Small intestine (tissue), 7 donors: ENCODE data around the gene CAMK2A. TPM values are rescaled to one million over a fixed set of nuclear protein-coding genes. Genes with fewer than 3 reads are reported as not detected.

Experiments used
- DNase-seq, 2 donors: peaks; one replicate each; pipeline versions ENCODE4 v3.0.0 to v3.0.0-alpha.2; 2013
- FAIRE-seq: peaks from 2 replicates; lab custom pipeline; 2012; peaks lifted over from hg19 to GRCh38; lab: Jason Lieb, UNC
- H3K27ac ChIP-seq, 3 donors: one replicate each; pipeline ENCODE4 v1.5.1; 2013; ENCODE audit warnings: low read length in 2 of 3, mild to moderate bottlenecking in 2 of 3, control low read depth in 1 of 3, inconsistent platforms in 1 of 3, low read depth in 1 of 3, moderate library complexity in 1 of 3
- H3K27me3 ChIP-seq, 3 donors: one replicate each; pipeline ENCODE4 v1.6.1; 2013; ENCODE audit warnings: low read length in 3 of 3, inconsistent platforms in 1 of 3; ENCODE audit not compliant: control insufficient read depth in 3 of 3, insufficient read depth in 3 of 3
- H3K36me3 ChIP-seq, 3 donors: one replicate each; pipeline ENCODE4 v1.6.1; 2013; ENCODE audit warnings: low read length in 3 of 3, inconsistent platforms in 1 of 3, low read depth in 1 of 3, mild to moderate bottlenecking in 1 of 3, moderate library complexity in 1 of 3; ENCODE audit not compliant: control insufficient read depth in 3 of 3, insufficient read depth in 2 of 3
- H3K4me1 ChIP-seq, 3 donors: one replicate each; pipeline ENCODE4 v1.6.1; 2013; ENCODE audit warnings: low read length in 2 of 3, inconsistent platforms in 1 of 3, low read depth in 1 of 3, mild to moderate bottlenecking in 1 of 3, moderate library complexity in 1 of 3; ENCODE audit not compliant: control insufficient read depth in 3 of 3, insufficient read depth in 2 of 3
- H3K4me3 ChIP-seq, 3 donors: one replicate each; pipeline ENCODE4 v1.5.1; 2013; ENCODE audit warnings: low read length in 3 of 3, control low read depth in 1 of 3, inconsistent platforms in 1 of 3, low read depth in 1 of 3, mild to moderate bottlenecking in 1 of 3, moderate library complexity in 1 of 3
- H3K9me3 ChIP-seq, 2 donors: one replicate each; pipeline ENCODE4 v1.6.1; 2013; ENCODE audit warnings: low read depth in 1 of 2, low read length in 1 of 2; ENCODE audit not compliant: control insufficient read depth in 2 of 2, insufficient read depth in 1 of 2
- WGBS, 3 donors: extraction: QIAGEN DNeasy Blood & Tissue Kit; methylation state at CpG; one replicate each; pipeline ENCODE4 v1.1.7; 2013; 5-methylcytosine and 5-hydroxymethylcytosine counted together
- polyA plus RNA-seq, 4 donors: library from polyadenylated mRNA; stranded (reverse) in 3 of 4; unstranded in 1 of 4; fragments of 200-250 nt in 3 of 4; fragments of 120-200 nt in 1 of 4; gene quantifications; one replicate each; pipeline versions ENCODE4 v1.2.1 to v1.2.3, GENCODE V29; 2013
- donor health status: healthy with polysubstance abuse.
- donor health status: control.
- donor health status: control.
- donor health status: Bipolar disorder and iron deficiency.
- donor health status: healthy.

The CAMK2A gene
- polyA plus RNA-seq, 4 donors: 0.46 to 0.52 TPM; not detected in 2

DNA sequence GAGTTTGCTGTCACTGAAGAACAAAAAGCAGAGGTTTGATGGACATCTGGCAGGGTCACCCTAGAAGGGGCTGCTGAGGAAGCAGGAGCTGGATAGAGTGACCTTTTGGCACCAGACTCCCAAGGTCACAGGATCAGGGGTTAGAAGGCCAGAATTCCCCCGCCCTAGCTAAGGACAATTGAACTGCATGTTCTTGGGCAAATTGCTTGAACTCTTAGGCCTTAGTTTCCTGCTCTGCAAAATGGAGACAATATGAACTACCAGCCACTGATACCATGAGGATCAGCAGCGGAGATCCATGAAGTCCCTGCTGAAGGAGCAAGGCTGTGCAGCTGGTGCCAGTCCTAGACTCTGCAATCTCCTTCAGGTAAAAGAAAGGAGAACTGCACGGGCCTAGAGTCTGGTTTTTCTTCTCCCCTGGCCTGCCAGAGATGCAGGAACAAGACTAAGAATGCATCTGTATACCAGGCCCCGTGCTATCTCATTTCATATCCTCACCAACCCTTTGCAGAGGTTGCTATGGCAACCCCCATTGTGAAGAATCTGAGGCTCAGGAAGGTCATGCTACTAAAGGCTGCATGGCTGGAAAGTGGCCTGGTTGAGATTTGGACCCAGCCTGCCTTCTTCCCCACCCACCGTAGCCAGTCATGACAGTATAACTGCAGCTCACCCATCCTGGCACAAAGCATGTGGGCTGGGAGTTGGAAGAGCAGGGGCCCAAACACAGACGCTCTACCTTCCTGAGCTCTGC is 33.7 kb downstream of the CAMK2A start:
- Histone ChIP-seq H3K36me3 (no peaks in the 10 kb centered on the region), H3K9me3 (no peaks in the 10 kb centered on the region), H3K4me1 (no peaks in the 10 kb centered on the region), H3K27me3 (no peaks in the 10 kb centered on the region), H3K27ac (no peak overlapping the region), H3K4me3 (no peak overlapping the region)
- DNase-seq (no peak), FAIRE-seq (no peak)
- WGBS, 3 donors: 76 to 79% (median 77%) methylated on average over 6 of the region's 6 CpGs

DNA sequence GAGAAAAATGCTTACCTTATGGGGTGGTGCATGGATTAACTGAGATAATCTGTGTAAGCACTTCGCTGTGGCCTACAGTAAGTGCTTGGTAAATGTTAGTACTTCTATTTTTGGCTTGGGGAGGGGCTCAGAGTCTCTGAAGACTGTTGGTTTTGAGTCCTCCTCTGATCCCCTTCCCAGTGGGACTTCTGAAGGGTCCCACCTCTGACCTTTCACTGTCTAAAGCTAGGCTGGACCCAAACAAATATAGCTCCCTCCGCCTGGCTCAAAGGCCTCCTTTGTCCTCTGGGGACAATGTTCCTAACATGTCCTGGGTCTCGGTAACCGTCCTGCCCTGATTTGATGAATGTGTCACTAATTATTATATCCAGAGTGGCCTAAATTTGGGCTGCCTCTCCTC is 34.8 kb downstream of the CAMK2A start:
- FAIRE-seq (no peak), DNase-seq (no peak)
- H3K4me3 ChIP-seq: no peak overlapping the region
- no peaks in the 10 kb centered on the region for H3K36me3 ChIP-seq
- no peaks in the 10 kb centered on the region for H3K9me3 ChIP-seq
- H3K27ac ChIP-seq: no peak overlapping the region
- WGBS, 3 donors: 70 to 79% (median 74%) methylated on average over 4 of the region's 4 CpGs
- H3K4me1 ChIP-seq: no peaks in the 10 kb centered on the region
- no peaks in the 10 kb centered on the region for H3K27me3 ChIP-seq

DNA sequence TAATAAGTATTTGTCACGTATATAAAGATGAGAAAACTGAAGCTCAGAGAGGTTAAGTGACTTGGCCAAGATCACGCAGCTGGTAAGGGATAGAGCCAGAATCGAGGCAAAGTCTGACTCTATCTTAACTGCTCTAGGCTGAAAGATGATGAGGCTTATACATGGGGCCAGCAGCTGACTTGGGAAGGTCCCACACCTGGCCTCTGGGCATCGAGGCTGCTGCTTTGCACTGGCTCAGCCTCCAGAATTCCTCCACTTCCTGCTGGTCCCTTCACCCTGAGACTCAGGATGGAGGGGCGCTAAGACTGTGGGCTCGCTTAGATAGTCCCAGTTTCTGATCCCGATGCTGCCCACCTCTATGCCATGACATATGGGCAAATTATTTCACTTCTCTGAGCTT is 35.2 kb downstream of the CAMK2A start:
- Histone ChIP-seq H3K27me3 (no peaks in the 10 kb centered on the region), H3K9me3 (no peaks in the 10 kb centered on the region), H3K4me1 (no peaks in the 10 kb centered on the region), H3K4me3 (no peak overlapping the region), H3K36me3 (no peaks in the 10 kb centered on the region), H3K27ac (no peak overlapping the region)
- FAIRE-seq (no peak), DNase-seq (no peak)
- 73 to 76% (median 76%) methylated on average over 7 of the region's 7 CpGs for WGBS, 3 donors

DNA sequence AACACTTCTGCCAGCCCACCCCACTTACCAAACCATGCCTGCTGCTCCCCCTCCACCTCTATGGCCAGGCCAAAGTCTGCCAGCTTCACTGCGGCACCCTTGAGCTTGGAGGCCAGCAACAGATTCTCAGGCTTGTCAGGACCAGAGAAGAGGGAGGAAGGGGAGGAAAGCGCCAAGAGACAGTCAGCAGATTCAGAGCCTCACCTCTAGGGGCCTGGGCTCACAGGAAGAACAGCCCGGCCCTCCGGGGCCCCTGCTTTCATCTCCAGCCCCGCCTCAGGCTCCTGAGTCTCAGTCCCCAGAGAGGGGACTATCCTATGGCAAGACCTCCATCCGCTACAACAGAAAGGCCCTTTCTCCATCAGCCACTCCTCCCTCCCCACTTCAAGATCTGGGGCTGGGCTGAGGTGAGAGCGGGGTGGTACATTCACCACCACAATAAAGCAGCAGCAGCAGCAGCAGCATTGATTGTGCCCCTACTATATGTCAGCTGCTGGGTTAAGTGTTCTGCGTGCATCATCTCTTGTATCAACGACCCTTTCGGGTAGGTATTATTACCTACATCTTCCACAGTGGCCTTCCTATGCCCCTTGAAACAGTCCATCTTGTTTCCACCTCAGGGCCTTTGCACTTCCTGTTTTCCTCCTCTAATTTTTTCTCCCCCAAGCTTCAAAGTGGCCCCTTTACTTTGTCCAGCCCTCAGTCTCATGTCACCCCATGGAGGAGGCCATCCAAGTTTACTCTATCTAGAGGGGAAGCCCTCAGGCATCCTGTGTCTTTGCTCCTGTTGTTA is 36.0 kb downstream of the CAMK2A start:
- DNase-seq (no peak), FAIRE-seq (no peak)
- Histone ChIP-seq H3K9me3 (no peaks in the 10 kb centered on the region), H3K27me3 (no peaks in the 10 kb centered on the region), H3K4me3 (no peak overlapping the region), H3K36me3 (no peaks in the 10 kb centered on the region), H3K27ac (no peak overlapping the region), H3K4me1 (no peaks in the 10 kb centered on the region)
- 80 to 89% (median 83%) methylated on average over 10 of the region's 10 CpGs for WGBS, 3 donors

DNA sequence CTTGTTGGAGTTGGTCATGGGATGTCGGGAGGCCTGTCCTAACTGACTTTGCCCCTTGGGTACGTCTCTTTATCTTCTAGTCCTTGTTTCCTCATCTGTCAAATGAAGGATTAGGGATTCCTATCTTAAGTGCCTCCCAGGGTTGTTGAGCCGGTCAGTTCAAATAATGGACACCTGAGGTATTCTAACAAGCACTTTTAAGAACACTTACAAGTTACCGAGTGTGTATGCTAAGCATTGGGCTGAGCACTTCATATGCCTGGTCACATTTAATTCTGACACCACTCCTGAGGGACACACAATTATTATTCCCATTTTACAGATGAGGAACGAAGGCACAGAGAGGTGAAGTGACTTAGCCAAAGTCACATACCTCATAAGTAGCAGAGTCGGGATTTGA is 37.1 kb downstream of the CAMK2A start:
- no peak for DNase-seq
- WGBS, 3 donors: 75 to 86% (median 81%) methylated on average over 6 of the region's 6 CpGs
- Histone ChIP-seq H3K4me1 (no peaks in the 10 kb centered on the region), H3K9me3 (no peaks in the 10 kb centered on the region), H3K36me3 (no peaks in the 10 kb centered on the region), H3K27me3 (no peaks in the 10 kb centered on the region), H3K27ac (no peak overlapping the region), H3K4me3 (no peak overlapping the region)
- no peak for FAIRE-seq

DNA sequence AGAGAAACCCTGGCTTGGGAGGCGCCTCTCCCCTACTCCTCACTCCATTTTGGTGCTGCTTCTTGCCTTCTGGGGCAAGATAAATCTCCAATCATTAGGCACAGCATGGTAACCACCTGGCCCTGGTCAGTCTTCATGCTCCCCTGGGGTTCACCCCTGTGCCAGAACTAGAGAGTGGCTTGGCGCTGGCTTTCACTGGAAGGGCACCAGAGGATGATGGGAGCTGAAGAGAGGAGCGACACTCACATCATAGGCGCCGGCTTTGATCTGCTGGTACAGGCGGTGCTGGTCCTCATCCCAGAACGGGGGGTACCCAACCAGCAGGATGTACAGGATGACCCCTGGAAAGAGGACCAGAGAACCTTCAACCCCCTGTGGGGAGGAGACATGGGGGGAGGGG is 38.1 kb downstream of the CAMK2A start:
- no peaks in the 10 kb centered on the region for H3K9me3 ChIP-seq
- H3K27me3 ChIP-seq: no peaks in the 10 kb centered on the region
- no peak for DNase-seq
- no peak overlapping the region for H3K4me3 ChIP-seq
- no peak overlapping the region for H3K27ac ChIP-seq
- peaks cover 0 to 9% (median 0%) of the 10 kb centered on the region in 3 donors for H3K4me1 ChIP-seq
- no peak for FAIRE-seq
- 88 to 96% (median 93%) methylated on average over 7 of the region's 7 CpGs for WGBS, 3 donors
- peaks cover 0 to 2% (median 0%) of the 10 kb centered on the region in 3 donors for H3K36me3 ChIP-seq

DNA sequence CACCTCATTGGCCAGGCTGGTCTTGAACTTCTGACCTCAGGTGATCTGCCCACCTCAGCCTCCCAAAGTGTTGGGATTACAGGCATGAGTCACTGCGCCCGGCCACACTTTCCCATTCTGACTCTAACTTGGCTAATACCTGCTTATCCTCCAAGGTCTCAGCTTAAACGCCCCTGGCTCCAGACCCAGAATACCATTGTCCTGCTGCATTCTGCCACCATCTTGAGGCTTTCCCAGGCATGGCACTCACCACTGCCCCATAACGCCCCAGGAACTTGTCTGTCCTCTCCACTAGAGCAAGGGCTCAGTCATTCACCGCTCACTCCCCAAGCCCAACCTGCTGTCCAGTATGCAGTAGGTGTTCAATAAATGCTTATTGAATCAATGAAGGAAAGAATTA is 39.8 kb downstream of the CAMK2A start:
- H3K4me3 ChIP-seq: no peak overlapping the region
- peaks cover 0 to 13% (median 0%) of the 10 kb centered on the region in 3 donors for H3K4me1 ChIP-seq
- peaks cover 0 to 2% (median 0%) of the 10 kb centered on the region in 3 donors for H3K36me3 ChIP-seq
- no peaks in the 10 kb centered on the region for H3K27me3 ChIP-seq
- H3K9me3 ChIP-seq: no peaks in the 10 kb centered on the region
- WGBS, 3 donors: 81 to 88% (median 81%) methylated on average over 5 of the region's 5 CpGs
- no peak for DNase-seq
- FAIRE-seq: no peak
- H3K27ac ChIP-seq: no peak overlapping the region

DNA sequence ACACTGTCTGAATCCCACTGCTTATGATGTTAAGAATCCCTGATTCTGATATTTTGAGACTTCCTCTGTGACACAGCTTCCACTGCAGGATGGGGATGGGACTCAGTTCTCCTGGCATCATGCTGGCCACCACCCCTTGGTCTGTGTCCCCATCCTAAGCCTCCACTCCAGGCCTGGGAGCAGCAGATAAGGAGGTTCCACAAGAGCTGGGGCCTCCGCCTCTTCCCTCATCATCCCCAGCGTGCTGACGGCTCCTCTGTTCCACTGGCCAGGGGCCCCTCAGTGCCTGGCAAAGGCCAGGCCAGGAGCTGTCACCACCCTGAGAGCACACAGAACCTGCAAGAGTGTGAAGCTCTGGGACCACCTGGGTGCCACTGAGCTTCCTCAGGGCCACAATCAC is 40.6 kb downstream of the CAMK2A start:
- Histone ChIP-seq H3K9me3 (no peaks in the 10 kb centered on the region), H3K4me3 (no peak overlapping the region), H3K27ac (no peak overlapping the region), H3K4me1 (peaks cover 0 to 13% (median 0%) of the 10 kb centered on the region in 3 donors), H3K27me3 (no peaks in the 10 kb centered on the region), H3K36me3 (peaks cover 0 to 2% (median 0%) of the 10 kb centered on the region in 3 donors)
- no peak for DNase-seq
- WGBS, 3 donors: 91 to 99% (median 94%) methylated on average over 3 of the region's 3 CpGs
- no peak for FAIRE-seq
